ENCODE measurements around the gene AGAP3.
"Not testable (repeated sequence)": the region's sequence is repeated elsewhere in the genome, so short reads cannot be mapped to it uniquely, and the experiment has no call there.

AGAP3 gene

GRCh38 chr7:151085691-151086620 lies at the start of gene AGAP3:
Gene AGAP3 (plus strand): TSS chr7:151086475. CDS start chr7:151086742, 267 bp downstream.
- DNase-seq, result peak; percentile 77

- peak; percentile 95 for DNase-seq
These were observed 47.1 kb upstream of the AGAP3 start for GRCh38 chr7:151038951-151039849.

DNA sequence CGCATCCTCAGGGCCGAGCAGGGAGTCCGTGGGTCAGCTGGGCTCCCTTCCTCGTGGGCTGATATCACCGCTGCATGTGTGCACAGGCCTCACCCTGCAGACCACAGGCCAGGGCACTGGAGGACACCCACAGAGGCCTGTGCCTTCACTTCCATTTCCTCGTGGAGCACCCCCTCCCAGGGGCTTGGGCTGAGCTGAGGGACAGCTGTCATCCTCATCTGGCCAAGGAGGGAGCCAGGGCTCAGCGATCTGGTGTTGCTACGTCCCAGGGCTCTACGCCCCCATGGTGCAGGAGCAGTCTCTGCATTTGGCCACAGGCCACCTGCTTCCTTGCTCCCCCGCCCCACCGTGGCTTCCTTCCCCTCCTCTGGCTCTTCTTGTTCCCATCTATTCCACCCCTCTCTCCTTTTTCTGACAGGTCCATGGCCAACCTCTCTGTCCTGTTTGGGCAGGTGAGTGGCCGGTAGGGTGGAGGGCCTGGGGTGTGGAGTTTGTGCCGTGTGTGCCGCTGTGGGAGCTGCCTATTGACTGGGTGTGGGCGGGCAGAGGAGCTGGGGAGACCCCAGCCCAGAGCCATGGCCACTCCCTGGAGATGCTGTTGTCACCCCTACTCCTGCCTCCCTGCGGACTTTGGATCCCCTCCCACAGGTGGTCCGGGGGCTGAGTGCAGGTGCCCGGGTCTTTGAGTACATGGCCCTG lies 46.3 kb upstream of the AGAP3 start:
- DNase-seq, result no peak

GRCh38 chr7:151040616-151041375 lies 45.5 kb upstream of the AGAP3 start:
- no peak for DNase-seq

- not testable (repeated sequence) for DNase-seq
These were observed 42.8 kb upstream of the AGAP3 start for GRCh38 chr7:151043449-151043848.

DNA sequence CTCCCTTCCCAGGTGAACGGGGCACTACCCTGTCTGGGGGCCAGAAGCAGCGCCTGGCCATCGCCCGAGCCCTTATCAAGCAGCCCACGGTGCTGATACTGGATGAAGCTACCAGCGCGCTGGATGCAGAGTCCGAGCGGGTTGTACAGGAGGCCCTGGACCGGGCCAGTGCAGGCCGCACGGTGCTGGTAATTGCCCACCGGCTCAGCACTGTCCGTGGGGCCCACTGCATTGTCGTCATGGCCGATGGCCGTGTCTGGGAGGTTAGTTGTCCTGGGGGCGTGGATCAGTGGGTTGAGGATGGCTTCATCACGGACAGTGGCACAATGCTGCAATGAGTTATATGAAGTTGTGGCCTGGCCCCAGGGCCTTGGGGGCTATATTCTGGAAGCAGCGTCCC lies 42.3 kb upstream of the AGAP3 start:
- DNase-seq, result no peak

- no peak for DNase-seq
These were observed 41.0 kb upstream of the AGAP3 start for GRCh38 chr7:151045262-151045661.

DNA sequence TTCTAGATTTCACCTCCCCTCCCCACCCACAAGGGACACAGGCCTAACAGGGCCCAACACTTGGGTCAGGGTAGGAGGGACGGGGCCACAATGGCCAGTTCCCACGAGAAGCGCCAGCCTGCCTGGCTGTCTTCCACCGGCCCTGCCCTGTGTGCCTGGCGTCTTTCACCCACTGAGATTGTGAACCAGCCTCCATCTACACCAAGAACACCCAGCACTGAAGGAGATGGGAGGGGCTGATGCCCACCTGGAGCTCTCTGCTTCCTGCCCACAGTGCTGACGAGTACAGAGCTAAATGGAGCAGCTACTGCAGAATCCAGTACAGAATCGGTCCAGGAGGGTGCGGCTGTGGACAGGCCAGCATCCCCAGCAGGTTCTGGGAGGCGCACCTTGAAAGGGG lies 40.3 kb upstream of the AGAP3 start:
- DNase-seq, result no peak

- peak; percentile 53 for DNase-seq
These were observed 39.4 kb upstream of the AGAP3 start for GRCh38 chr7:151046603-151047573.

- DNase-seq, result no peak
These were observed 38.1 kb upstream of the AGAP3 start, which contains the start of gene ASIC3 for GRCh38 chr7:151047976-151048815. Gene ASIC3 (plus strand): TSS chr7:151048531. CDS start chr7:151048886, 355 bp downstream.

GRCh38 chr7:151048911-151049463 lies 37.3 kb upstream of the AGAP3 start:
- no peak for DNase-seq

- peak; percentile 69 for DNase-seq
These were observed 35.2 kb upstream of the AGAP3 start for GRCh38 chr7:151051108-151051507.

DNA sequence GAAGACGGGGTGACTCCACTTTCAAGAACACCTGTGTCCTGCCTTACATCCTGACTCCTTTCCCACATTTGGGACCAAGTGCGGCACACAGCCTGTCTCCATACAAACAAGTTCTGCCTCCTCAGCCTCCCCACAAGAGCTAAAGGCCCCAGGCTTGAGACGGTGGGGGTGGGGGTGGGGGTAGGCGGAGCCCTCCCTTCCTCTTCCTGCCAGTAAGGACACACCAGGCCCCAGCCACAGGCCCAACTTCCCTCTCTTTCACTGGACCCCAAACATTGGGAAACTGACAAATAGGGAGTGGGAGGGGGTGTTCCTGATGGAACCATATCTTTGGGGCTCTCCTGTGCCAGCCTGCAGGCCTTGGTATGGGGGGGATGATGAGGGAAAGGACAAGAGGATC lies 33.2 kb upstream of the AGAP3 start:
- no peak for DNase-seq

DNA sequence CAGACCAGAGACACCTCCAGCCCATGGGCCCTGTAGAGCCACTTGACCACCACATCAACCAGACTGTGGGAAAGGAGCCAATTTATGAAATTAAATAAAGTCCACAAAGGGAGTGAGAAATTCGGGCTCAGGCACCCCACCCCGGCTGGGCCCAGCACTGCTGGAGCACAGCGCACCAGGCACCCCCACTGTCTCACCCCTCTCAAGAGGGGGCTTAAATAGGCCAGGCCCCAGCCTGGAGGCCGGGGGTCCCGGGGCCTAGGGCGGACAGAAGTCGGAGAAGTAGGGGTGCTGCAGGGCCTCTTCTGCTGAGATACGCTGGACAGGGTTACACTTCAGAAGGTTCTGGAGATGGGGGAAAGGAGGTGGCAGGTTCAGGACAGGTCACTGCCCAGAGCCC lies 32.5 kb upstream of the AGAP3 start:
- DNase-seq, result no peak

DNA sequence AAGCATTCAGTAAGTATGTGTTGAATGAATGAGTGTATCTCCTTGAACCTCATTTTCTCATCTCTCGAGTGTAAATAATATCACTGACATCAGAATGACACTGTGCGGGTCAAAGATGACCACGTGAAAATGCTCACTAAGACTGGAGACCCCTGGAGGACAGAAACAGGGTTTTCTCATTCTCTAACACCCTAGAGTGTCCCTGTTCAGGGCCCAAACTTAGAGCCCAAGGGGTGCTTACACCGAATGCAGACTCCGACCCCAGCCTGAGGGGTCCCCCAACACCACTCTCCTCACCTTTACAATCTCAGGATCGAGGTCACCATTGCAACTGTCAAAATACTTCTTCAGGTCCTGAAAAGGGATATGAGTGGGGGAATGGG lies 30.0 kb upstream of the AGAP3 start:
- no peak for DNase-seq

DNA sequence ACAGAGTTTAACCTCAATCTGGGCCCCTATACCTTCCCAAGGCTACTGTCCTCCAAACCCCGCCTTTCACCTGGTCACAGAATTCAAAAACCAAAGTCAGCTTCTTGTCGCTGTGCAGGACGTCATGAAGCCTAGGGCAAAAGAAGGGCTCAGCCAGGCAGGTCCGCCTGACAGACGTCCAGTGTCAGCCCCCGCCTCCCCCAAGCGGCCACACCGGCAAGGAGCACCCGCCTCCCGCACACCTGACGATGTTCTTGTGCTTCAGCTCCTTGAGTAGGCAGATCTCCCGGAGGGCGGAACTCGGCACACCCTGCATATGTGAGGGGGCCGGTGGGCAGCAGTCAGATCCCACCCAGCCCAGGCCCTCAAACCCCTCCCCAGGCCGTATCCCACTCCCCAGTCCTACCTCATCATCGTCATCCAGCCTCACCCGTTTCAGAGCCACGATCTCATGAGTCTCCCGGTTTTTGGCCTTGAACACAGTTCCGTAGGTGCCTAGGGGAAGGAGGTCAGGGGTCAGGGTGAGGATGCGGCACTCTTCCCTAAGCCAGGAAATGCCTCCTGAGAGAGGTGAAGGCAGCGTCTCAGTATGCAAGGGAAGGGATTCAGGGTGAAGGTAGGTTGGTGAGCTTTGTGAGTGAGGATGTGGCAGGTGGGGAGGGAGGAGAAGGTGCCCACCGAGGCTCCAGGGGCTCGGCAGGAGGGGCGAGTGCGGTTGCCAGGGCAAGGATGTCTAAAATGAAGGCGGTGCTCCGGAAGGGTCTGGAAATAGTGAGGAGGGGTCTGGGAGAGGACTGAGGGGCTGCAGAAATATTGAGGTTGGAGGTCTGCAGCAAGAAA lies 29.4 kb upstream of the AGAP3 start:
- DNase-seq, result no peak

- peak; percentile 26 for DNase-seq
These were observed 28.7 kb upstream of the AGAP3 start, which contains the start of gene CDK5 for GRCh38 chr7:151057506-151057988. Gene CDK5 (minus strand): TSS chr7:151057897. CDS start chr7:151057848, 49 bp downstream.

All from fibroblast of skin of right biceps (primary cell).